Urinary bladder (tissue), 4 donors: ENCODE results near the gene PARVA. TPM values are rescaled to one million over a fixed set of nuclear protein-coding genes. Genes with fewer than 3 reads are reported as not detected.

ENCODE experiments used
- DNase-seq: peaks from one replicate; pipeline ENCODE4 v3.0.0-alpha.2; 2015; ENCODE audit errors: extremely low spot score
- H3K27ac ChIP-seq: one replicate; pipeline ENCODE4 v1.5.1; 2013; ENCODE audit warnings: low read depth, mild to moderate bottlenecking, moderate library complexity
- H3K36me3 ChIP-seq: one replicate; pipeline ENCODE4 v1.6.1; 2013; ENCODE audit warnings: mild to moderate bottlenecking, moderate library complexity; ENCODE audit not compliant: insufficient read depth
- H3K4me1 ChIP-seq: one replicate; pipeline ENCODE4 v1.6.1; 2013; ENCODE audit warnings: mild to moderate bottlenecking, moderate library complexity; ENCODE audit not compliant: insufficient read depth
- H3K4me3 ChIP-seq: one replicate; pipeline ENCODE4 v1.5.1; 2013; ENCODE audit warnings: low read depth, low read length
- WGBS: extraction: QIAGEN DNeasy Blood & Tissue Kit; methylation state at CpG from one replicate; pipeline ENCODE4 v1.1.7; 2013; 5-methylcytosine and 5-hydroxymethylcytosine counted together
- polyA plus RNA-seq: library from polyadenylated mRNA; stranded (reverse); fragments of 200-250 nt; gene quantifications from one replicate; pipeline ENCODE4 v1.2.3, GENCODE V29; 2013
- total RNA-seq: library from RNA; depleted of rRNA; stranded (reverse); fragments of >200 nt; gene quantifications from one replicate; pipeline ENCODE4 v1.2.3, GENCODE V29; 2014
- donor health status: healthy with polysubstance abuse.
- donor health status: healthy.

The PARVA gene
- total and polyA plus RNA-seq, 2 donors: 69.8 to 128 TPM

DNA sequence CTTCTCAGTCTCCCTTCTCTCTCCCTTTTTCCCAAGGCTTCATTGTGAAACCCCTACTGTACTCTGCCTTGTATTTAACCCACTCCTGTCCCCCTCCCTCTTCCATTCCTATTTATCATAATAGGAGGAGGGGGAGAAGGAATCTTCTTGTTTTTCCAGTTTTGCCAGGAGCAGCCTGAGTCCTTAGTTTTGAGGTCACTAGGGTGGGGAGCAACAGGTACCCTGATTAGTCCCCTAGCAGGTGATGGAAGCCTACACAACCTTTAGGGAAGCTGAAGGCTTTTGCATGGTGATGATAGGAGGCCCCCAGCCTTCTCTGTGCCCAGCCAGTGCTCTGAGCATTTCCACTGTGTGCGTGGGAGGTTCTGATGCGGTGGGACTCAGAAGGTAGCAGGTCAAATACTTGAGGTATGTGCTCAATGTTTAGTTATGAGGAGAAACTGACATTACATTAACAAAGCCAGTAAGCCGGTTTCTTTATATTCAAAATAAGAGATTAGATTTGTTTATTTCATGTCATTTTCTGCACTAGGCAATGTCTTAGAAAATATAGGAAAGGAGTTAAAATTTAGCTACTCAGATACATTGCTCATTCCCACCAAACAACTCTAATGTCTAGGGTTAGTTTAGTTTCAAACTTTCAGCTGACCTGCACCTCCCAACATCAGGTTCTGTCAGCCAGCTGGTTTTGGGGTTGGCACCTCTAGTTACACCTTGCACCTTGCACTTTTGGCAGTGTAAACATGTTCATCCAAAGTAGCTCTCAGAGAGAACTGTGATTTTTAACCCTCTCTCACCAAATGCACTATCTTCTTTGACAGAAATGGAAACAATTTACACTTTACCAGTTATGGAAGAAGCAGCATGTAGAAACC, 26.0 kb downstream of the PARVA start:
- peak overlapping the region; percentile 65 for H3K27ac ChIP-seq
- no peaks in the 10 kb centered on the region for H3K36me3 ChIP-seq
- no peak for DNase-seq
- no peak overlapping the region for H3K4me3 ChIP-seq
- WGBS: 44% methylated on average over 3 of the region's 3 CpGs
- H3K4me1 ChIP-seq: no peaks in the 10 kb centered on the region

DNA sequence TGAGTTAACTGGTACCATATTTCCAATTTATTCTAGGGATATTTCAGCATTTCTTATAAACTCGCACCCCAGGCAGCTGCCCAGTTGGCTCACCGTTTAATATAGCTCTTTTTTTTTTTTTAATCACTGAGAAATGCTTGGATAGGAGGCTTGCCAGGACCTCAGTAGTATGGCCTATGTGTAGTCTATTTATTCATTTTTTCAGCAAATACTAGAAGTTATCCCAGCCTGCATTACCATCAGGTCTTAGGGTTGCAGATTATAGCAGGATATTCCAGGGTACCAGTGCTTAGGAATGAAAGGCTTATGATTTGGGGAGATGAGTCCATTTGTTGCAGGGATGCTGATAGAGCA, 26.6 kb downstream of the PARVA start:
- DNase-seq: no peak
- Histone ChIP-seq H3K4me1 (no peaks in the 10 kb centered on the region), H3K4me3 (no peak overlapping the region), H3K27ac (no peak overlapping the region), H3K36me3 (no peaks in the 10 kb centered on the region)
- WGBS: 27% methylated on average over 2 of the region's 2 CpGs

DNA sequence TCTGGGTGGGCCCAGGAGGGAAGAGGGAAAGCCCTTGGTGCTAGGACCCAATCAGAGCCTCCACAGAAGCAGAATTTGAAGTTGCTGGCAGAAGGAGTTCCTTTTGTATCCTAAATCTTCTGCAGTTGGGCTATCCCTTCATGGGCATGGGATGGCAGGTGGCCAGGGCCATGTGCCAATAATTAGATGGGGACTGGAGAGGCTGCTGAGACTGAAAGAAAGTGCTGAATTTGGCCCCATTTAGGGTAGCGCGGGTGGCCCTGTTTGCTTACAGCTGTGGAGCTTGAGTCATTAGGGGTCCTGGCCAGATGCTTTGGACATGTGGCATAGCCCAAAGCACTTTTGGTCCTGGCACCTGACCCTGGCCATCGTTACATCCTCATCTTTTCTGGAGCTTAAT, 27.1 kb downstream of the PARVA start:
- no peak overlapping the region for H3K4me3 ChIP-seq
- 71% methylated on average over 3 of the region's 3 CpGs for WGBS
- no peaks in the 10 kb centered on the region for H3K36me3 ChIP-seq
- no peak for DNase-seq
- no peaks in the 10 kb centered on the region for H3K4me1 ChIP-seq
- H3K27ac ChIP-seq: no peak overlapping the region

DNA sequence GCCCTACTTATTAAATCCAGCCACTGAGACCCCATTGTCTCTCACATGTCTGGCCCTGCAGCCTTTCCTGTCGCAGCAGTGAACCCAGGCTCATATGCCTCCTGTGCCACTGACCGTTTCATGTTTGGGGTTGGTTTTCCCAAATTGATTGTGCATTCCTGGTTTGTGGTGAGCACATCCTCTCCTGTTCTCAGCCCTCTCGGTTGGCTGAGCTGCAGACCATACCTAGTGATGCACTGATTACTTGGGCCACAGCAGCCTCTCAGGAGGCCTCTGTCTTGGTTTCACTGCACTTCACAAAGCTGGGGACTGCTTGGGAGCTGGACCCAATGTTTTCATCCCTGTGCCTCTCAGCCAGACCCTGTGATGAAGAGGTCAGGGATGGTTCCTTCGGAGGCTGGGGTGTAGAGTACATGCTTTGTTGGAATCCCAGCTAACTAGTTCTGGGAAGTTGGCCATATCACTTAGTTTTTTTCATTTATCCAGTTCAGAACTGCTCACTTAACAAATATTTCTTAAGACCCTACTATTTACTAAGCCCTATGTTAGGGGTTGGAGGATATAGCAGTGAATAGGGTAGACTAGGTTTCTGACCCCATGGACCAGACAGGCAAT, 30.9 kb downstream of the PARVA start:
- Histone ChIP-seq H3K4me1 (peaks cover 6% of the 10 kb centered on the region), H3K4me3 (no peak overlapping the region), H3K27ac (no peak overlapping the region), H3K36me3 (no peaks in the 10 kb centered on the region)
- 72% methylated on average over 4 of the region's 4 CpGs for WGBS
- DNase-seq: no peak

DNA sequence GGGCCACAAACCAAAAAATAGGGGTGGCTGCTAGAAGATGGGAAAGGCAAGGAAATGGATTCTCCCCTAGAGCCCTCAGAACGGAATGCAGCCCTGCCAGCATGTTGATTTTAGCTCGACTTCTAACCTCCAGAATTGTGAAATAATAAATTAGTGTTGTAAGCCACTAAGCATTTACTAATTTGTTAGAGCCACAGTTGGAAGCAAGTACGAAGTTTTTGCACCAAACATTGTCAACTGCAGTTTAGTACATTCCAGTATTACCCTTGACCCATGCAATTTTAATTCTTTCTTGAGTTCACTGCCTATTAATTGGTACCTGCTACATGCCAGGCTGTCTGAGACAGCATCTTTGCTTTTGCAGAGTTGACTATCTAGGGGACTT, 32.2 kb downstream of the PARVA start:
- Histone ChIP-seq H3K4me1 (peaks cover 6% of the 10 kb centered on the region), H3K4me3 (no peak overlapping the region), H3K27ac (no peak overlapping the region), H3K36me3 (no peaks in the 10 kb centered on the region)
- no peak for DNase-seq
- 65% methylated on average over 3 of the region's 3 CpGs for WGBS

DNA sequence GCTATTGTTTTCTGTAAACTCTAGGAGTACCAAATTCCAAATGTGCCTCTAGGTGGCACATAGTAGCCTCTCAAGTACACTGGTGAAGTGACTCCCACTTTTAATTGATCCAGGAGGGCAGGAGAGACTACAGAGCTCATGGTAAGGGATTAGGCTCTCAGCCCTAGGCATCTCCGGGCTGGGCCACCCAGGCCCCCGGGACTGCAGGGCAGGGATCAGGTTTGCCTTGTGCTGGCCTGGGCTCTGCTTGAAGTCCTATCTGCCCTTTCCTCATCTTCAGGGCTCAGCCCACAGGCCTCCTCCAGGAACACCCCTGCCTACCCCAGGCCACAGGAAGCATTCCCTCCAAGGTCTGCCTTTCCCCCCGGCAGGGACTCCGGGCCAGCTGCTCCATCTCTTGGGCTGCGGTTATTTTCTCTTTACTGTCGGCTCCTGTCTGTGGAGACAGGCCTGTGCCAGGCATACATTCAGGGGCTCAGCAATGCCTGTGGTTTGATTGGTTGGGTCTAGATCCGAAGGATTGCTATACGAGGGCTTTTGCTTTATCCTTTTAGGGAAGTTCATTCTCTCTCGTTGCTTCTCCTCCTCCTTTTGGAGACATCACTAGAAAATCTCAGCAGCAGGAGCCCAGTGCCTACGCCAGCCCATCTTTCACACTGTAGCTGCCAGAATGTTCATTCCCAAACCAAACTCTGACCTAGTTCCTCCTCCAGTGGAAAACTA, 32.8 kb downstream of the PARVA start:
- Histone ChIP-seq H3K27ac (no peak overlapping the region), H3K36me3 (no peaks in the 10 kb centered on the region), H3K4me3 (no peak overlapping the region), H3K4me1 (peaks cover 6% of the 10 kb centered on the region)
- no peak for DNase-seq
- WGBS: 24% methylated on average over 10 of the region's 10 CpGs

DNA sequence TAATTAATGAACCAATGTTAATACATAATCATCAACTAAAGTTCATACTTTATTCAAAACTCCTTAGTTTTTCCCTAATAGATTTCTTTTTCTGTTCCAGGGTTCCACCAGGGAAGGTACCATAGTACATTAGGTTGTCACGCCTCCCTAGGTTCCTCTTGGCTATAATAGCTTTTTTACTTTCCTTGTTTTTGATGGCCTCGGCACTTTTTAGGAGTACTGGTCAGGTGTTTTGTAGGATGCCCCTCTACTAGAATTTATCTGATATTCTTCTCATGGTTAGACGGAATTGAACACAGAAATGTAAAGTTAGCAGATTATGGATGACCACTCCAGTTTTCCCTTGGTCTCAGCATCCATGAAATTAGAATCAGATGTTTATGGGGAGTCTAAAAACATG, 34.0 kb downstream of the PARVA start:
- 84% methylated on average over 3 of the region's 3 CpGs for WGBS
- Histone ChIP-seq H3K27ac (peak overlapping the region; percentile 67), H3K4me3 (no peak overlapping the region), H3K4me1 (peaks cover 6% of the 10 kb centered on the region), H3K36me3 (no peaks in the 10 kb centered on the region)
- DNase-seq: no peak

DNA sequence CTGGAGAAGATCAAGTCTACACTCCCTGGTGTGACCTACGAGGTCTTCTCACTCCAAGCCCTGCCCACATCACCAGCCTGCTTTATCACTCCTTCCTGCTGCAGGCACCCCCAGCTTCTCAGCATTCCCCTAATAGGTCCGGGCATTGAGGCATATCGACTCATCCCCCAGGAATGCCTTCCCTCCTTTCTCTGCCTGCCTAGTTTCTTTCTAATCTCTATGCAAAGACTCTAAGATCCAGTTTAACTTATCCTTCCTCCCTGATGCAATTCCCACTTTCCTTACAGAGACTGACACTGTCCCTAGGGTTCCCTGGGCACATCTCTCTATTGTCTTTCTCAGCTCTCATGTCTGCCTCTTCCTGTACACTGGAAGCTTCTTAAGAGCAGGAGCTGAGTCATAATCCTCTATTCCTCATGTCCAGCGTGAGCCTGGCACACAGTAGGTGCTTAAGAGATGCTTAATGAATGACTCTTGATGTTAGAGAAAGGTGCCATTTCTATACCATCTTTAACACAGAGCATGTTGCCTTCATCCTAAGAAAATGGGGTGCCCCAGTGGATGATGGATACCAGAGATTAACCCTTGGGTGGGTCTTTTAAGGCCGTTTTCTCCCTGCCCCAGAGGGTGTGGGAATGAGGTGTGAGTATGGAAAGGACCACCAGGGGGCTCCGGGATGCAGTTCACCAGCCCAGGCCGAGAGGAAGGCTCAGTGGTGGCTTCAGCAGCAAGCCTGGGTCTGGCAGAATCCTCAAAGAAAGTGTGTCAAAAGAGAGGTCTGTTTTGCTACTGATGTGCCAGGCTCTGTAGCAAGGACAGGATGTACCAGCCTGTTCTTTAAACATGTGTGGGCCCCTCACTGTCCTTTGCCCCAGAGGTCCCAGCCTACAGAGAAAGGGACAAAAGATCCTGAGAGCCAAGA, 34.7 kb downstream of the PARVA start:
- Histone ChIP-seq H3K27ac (peak overlapping the region; percentile 67), H3K4me1 (peaks cover 6% of the 10 kb centered on the region), H3K36me3 (no peaks in the 10 kb centered on the region), H3K4me3 (no peak overlapping the region)
- DNase-seq: no peak
- 19% methylated on average over 7 of the region's 7 CpGs for WGBS

DNA sequence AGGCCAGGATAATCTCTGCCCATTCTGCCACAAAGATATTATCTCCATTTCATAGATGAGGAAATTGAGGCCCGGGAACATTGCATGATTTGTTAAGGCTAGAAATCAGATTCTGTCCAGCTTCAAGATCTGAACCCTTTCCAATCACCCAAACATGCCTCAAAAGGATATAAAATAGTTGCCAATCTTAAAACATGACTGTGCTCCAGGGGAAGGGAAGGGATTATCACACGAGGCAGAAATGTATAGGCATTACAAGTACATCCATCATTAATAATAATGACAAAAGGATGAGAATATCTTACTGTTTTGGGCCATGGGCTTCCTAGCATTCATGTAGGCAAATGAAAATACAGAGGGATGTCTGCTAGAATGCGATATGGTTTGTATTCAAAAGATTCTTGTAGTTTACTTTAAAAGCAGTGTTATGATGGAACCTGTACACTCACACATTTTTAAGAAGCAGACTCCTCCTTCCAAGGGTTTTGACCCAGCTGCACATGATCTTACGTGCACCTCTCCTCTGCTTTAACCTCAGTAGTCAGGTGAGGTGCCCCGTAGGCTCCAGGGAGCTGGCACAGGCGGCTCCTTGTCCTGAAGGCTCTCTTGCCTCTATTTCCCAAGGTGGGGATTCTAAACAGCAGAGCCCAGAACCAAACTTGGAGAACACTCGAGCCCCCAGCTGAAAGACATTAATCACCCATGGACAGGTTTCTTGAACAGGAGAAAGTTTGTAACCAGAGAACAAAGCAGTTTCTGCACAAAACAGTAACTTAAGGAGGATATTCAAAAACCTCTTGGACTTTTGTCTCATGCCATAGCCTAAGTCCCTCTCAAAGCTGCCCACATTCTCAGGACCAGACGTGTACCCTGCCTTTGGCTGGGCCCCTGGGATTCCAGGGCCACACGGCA, 36.0 kb downstream of the PARVA start:
- DNase-seq: no peak
- no peak overlapping the region for H3K4me3 ChIP-seq
- peak overlapping the region; percentile 11 for H3K27ac ChIP-seq
- WGBS: 44% methylated on average over 9 of the region's 9 CpGs
- peaks cover 6% of the 10 kb centered on the region for H3K4me1 ChIP-seq
- no peaks in the 10 kb centered on the region for H3K36me3 ChIP-seq

DNA sequence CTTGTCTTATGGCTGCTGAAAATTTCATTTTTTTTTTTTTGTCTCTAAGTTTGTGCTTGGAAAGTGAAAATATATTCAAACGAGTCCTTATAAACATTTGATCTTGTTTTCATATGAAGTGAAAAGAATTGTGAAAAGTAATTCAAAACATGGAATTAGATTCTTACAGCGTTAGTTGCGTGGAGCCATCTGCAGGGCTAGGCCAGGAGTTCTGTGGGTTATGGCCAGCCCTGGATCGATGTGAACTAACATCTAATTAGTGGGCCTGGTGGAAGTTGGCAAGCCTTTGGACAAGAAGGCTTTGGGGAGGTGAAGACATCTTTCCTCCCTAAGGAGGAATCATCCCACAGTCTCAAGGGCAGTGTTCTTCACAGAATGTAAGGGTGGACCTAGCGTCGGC, 37.2 kb downstream of the PARVA start:
- no peak overlapping the region for H3K4me3 ChIP-seq
- no peaks in the 10 kb centered on the region for H3K36me3 ChIP-seq
- DNase-seq: no peak
- WGBS: 52% methylated on average over 6 of the region's 6 CpGs
- H3K4me1 ChIP-seq: peaks cover 6% of the 10 kb centered on the region
- H3K27ac ChIP-seq: peak overlapping the region; percentile 61

DNA sequence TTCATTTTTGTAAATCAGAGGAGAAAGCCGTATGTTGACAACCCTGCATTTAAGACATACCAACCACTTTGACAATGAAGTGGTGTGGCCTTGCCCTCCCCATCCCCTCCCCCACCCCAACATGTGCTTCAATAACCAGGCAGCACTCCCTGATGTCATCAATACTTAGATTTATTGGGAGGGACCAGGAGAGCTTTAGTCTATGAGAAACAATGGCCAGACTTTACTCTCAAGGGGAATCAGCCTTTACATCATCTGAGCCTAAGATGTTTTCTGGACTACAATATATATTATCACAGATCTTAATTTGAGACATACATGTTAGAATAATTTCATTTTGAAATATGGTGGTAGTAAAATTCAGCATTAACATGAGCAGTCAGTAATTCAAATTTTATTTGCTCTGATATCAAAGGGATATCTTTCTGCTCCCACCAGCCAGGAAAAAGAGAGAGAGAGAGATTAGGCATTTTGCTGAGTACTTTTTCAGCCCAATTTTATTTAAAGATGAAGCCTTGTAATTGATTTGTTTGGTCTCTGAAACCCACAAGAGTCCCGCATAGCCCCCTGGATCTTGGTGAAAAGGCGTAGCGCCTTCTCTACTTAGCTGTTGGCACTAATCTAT, 38.1 kb downstream of the PARVA start:
- Histone ChIP-seq H3K4me3 (no peak overlapping the region), H3K4me1 (peaks cover 6% of the 10 kb centered on the region), H3K36me3 (no peaks in the 10 kb centered on the region), H3K27ac (peak overlapping the region; percentile 61)
- DNase-seq: no peak
- 78% methylated on average over 4 of the region's 4 CpGs for WGBS

DNA sequence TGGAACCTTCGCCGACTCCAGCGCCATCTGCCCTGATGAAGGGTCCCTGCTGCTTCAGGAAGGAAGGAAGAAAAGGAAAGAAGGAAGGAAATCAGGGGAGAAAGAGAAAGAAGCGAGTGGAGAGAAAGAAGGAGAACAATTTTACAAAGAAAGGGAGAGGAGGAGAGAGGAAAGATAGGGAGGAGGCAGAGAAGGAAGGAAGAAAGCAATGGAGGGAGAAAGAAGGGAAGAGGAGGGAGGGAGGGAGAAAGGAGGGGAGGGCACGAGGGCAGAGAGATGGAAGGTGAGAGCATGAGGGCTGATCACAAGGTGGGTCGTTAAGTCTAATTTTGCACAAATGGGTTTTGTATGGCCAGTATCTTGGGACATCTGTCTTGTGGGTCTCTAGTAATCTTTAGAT, 39.2 kb downstream of the PARVA start:
- Histone ChIP-seq H3K4me3 (no peak overlapping the region), H3K36me3 (no peaks in the 10 kb centered on the region), H3K27ac (no peak overlapping the region), H3K4me1 (peaks cover 6% of the 10 kb centered on the region)
- 71% methylated on average over 6 of the region's 6 CpGs for WGBS
- no peak for DNase-seq
